Measurements from ENCODE around the gene CACNB3. TPM values are rescaled to one million over a fixed set of nuclear protein-coding genes. Genes with fewer than 3 reads are reported as not detected.

CACNB3 gene
- total and polyA plus RNA-seq, 2 donors = 8.3 to 10.4 TPM

DNA sequence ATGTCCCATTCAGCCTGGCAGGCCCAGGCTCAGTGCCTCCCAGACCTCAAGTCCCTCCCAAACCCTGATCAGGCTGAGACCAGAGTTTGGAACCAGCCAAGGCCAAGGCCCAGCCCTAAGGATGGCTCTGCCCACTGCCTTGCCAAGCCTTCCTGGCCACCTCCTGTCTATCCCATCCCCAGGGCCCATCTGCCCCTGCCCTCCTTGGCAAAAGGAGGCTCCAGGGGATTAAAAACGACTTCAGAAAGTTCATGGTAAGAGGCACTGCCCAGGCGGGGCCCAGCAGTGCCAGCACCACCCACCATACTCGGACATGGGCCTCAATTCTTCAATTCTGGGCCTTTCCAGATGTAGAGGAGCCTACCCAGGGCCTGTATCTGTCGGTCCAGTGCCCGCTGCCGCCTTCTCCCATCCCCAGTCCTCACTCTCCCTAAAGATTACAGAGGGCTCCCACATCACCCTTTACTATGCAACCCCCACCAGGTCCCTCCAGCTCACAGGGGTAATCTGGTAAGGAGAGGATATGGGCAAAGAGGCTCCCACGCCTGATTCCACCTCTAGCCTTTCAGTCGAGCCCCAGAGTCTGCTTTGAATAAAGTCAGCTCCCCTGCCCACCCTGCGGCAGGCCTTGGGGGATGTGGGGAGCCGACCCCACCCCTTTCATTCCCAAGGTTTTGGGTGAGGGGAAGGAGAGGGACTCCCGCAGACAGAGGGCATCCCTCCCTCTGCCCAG is 30.3 kb upstream of the CACNB3 start:
- WGBS = 58% methylated on average over 11 of the region's 11 CpGs
- no peaks in the 10 kb centered on the region for H3K9me3 ChIP-seq (ENCODE audit: control insufficient read depth in 2 of 2, insufficient read depth in 1 of 2, low read length in 1 of 2)
- H3K4me1 ChIP-seq (ENCODE audit: control insufficient read depth in 2 of 2, insufficient read depth in 2 of 2, low read length in 2 of 2) = peaks cover 4% of the 10 kb centered on the region in 2 donors
- peak overlapping the region; percentile 36 to 54 for H3K4me3 ChIP-seq (ENCODE audit: low read length in 2 of 2)
- no peak for DNase-seq (ENCODE audit: low read depth in 6 of 9, low spot score in 9 of 9)
- H3K36me3 ChIP-seq (ENCODE audit: control insufficient read depth in 2 of 2, insufficient read depth in 2 of 2, low read length in 1 of 2) = no peaks in the 10 kb centered on the region
- no peak overlapping the region for H3K27ac ChIP-seq (ENCODE audit: low read depth in 1 of 2, low read length in 1 of 2)
- peaks cover 27 to 39% of the 10 kb centered on the region in 2 donors for H3K27me3 ChIP-seq (ENCODE audit: control insufficient read depth in 2 of 2, insufficient read depth in 1 of 2, low read length in 1 of 2)

- Histone ChIP-seq H3K27ac (ENCODE audit: low read depth in 1 of 2, low read length in 1 of 2) (no peak overlapping the region), H3K4me3 (ENCODE audit: low read length in 2 of 2) (peak overlapping the region; percentile 36 to 54), H3K9me3 (ENCODE audit: control insufficient read depth in 2 of 2, insufficient read depth in 1 of 2, low read length in 1 of 2) (no peaks in the 10 kb centered on the region), H3K4me1 (ENCODE audit: control insufficient read depth in 2 of 2, insufficient read depth in 2 of 2, low read length in 2 of 2) (peaks cover 4% of the 10 kb centered on the region in 2 donors), H3K27me3 (ENCODE audit: control insufficient read depth in 2 of 2, insufficient read depth in 1 of 2, low read length in 1 of 2) (peaks cover 27 to 39% of the 10 kb centered on the region in 2 donors), H3K36me3 (ENCODE audit: control insufficient read depth in 2 of 2, insufficient read depth in 2 of 2, low read length in 1 of 2) (no peaks in the 10 kb centered on the region)
- WGBS = 8% methylated on average over 25 of the region's 25 CpGs
- DNase-seq (ENCODE audit: low read depth in 6 of 9, low spot score in 9 of 9) = no peak
Measured at GRCh38 chr12:48788524-48788853, 29.8 kb upstream of the CACNB3 start.

DNA sequence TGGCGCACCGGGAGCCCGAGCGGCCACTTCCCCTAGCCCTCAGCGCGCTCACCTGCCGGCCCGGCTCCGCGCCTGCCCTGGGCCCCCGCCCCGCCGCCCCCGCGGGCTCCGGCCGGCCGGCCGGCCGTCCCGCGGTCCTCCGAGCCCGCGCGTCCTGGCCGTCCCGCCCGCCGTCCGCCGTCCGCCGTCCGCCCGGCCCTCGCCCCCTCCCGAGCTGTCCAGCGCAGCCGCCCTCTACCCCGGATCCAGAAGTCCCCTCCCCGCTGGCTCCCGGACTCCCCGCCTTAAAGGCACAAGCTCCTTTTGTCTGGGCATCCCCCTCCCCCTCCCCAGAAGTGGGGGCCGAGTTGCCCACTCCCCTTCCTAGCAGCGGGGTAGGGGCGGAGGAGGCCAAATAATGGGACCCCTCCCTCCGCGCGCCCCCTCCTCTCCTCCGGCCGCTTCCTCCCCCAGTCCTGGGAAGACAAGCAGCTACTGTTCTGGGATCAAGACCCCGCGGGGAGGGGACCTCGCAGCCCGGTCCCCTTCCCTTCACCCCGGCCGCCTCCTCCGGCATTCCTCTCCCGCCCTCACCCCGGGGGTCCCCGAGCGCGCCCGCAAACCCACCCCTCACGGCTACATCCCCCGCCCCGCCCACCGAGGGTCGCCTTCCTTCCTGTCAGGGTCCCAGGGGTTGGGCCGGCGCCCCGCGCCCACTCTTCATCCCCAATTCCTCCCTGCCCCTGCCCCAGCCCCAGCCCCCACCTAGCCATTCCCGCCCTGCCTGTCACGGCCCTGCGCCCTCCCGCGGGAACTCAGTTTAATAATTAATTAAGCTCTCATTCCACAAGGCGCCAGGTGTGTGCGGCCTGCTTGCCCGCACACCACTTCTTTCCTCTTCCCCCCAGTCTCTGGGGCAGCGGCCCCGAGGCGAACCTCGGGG is 29.2 kb upstream of the CACNB3 start, which contains the start of gene ADCY6:
Gene ADCY6 (minus strand): TSS at position 236 of the 922 bp plus-strand sequence. CDS start 5,655 bp downstream, outside the sequence.
- Histone ChIP-seq H3K27ac (ENCODE audit: low read depth in 1 of 2, low read length in 1 of 2) (peak within 1 kb of the TSS in 1 of 2 donors; percentile 31), H3K4me3 (ENCODE audit: low read length in 2 of 2) (peak within 1 kb of the TSS; percentile 42 to 54), H3K9me3 (ENCODE audit: control insufficient read depth in 2 of 2, insufficient read depth in 1 of 2, low read length in 1 of 2) (no peaks in the 10 kb centered on the region), H3K27me3 (ENCODE audit: control insufficient read depth in 2 of 2, insufficient read depth in 1 of 2, low read length in 1 of 2) (peaks cover 27 to 39% of the 10 kb centered on the region in 2 donors), H3K4me1 (ENCODE audit: control insufficient read depth in 2 of 2, insufficient read depth in 2 of 2, low read length in 2 of 2) (peaks cover 4% of the 10 kb centered on the region in 2 donors), H3K36me3 (ENCODE audit: control insufficient read depth in 2 of 2, insufficient read depth in 2 of 2, low read length in 1 of 2) (no peaks in the 10 kb centered on the region)
- peak in 1 of 9 donors; percentile 18 for DNase-seq (ENCODE audit: low read depth in 6 of 9, low spot score in 9 of 9)
- WGBS = 1% methylated on average over 86 of the region's 86 CpGs

DNA sequence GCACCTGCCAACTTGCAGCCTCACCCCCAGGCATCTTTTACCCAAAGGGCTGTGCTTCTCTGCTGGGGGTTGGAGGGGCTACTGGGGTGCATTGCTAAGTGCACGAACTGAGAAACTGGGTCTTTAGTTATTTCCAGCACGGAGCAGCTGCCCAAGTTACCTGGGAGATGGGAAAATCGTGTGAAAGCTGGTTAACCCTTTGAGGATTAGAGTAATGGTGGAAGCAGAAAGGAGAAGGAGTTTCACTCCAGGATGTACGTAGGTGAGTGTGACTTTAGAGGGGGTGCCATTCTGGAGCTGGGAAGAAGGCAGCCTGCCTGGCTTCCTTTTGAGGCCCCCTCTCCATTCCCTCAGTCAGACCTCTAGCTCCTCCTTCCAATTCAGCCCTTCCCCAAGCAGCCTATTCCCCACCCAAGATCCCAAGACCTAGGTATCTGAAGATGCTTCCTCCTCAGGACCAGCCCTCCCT is 28.4 kb upstream of the CACNB3 start:
- H3K9me3 ChIP-seq (ENCODE audit: control insufficient read depth in 2 of 2, insufficient read depth in 1 of 2, low read length in 1 of 2) = no peaks in the 10 kb centered on the region
- H3K27ac ChIP-seq (ENCODE audit: low read depth in 1 of 2, low read length in 1 of 2) = no peak overlapping the region
- 33% methylated on average over 4 of the region's 4 CpGs for WGBS
- H3K36me3 ChIP-seq (ENCODE audit: control insufficient read depth in 2 of 2, insufficient read depth in 2 of 2, low read length in 1 of 2) = no peaks in the 10 kb centered on the region
- peak overlapping the region in 1 of 2 donors; percentile 54 for H3K4me3 ChIP-seq (ENCODE audit: low read length in 2 of 2)
- H3K4me1 ChIP-seq (ENCODE audit: control insufficient read depth in 2 of 2, insufficient read depth in 2 of 2, low read length in 2 of 2) = peaks cover 4% of the 10 kb centered on the region in 2 donors
- no peak for DNase-seq (ENCODE audit: low read depth in 6 of 9, low spot score in 9 of 9)
- peaks cover 27 to 39% of the 10 kb centered on the region in 2 donors for H3K27me3 ChIP-seq (ENCODE audit: control insufficient read depth in 2 of 2, insufficient read depth in 1 of 2, low read length in 1 of 2)

DNA sequence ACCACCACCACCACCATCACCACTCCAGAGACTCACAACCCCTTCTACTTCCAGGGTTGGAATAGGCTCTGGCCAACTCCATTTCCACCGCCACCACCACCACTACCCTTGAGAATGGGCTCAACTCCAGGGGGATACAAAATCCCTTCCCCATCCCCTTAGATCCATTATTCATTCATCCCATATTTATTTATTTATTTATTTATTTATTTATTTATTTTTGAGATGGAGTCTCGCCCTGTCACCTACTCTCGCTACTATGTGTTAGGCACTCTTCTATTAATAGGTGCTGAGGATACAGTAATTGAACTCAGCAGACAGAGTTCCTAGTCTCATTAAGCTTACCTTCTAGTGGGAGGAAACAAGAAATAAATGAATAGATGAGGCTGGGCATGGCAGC is 24.6 kb upstream of the CACNB3 start:
- H3K4me3 ChIP-seq (ENCODE audit: low read length in 2 of 2) = no peak overlapping the region
- H3K4me1 ChIP-seq (ENCODE audit: control insufficient read depth in 2 of 2, insufficient read depth in 2 of 2, low read length in 2 of 2) = peaks cover 1 to 6% of the 10 kb centered on the region in 2 donors
- WGBS = 97% methylated on average over 3 of the region's 3 CpGs
- no peaks in the 10 kb centered on the region for H3K36me3 ChIP-seq (ENCODE audit: control insufficient read depth in 2 of 2, insufficient read depth in 2 of 2, low read length in 1 of 2)
- no peaks in the 10 kb centered on the region for H3K9me3 ChIP-seq (ENCODE audit: control insufficient read depth in 2 of 2, insufficient read depth in 1 of 2, low read length in 1 of 2)
- peaks cover 13 to 17% of the 10 kb centered on the region in 2 donors for H3K27me3 ChIP-seq (ENCODE audit: control insufficient read depth in 2 of 2, insufficient read depth in 1 of 2, low read length in 1 of 2)
- no peak overlapping the region for H3K27ac ChIP-seq (ENCODE audit: low read depth in 1 of 2, low read length in 1 of 2)
- no peak for DNase-seq (ENCODE audit: low read depth in 6 of 9, low spot score in 9 of 9)

GRCh38 chr12:48794870-48795269 is 23.4 kb upstream of the CACNB3 start:
- 96% methylated on average over 3 of the region's 3 CpGs for WGBS
- H3K4me3 ChIP-seq (ENCODE audit: low read length in 2 of 2) = no peak overlapping the region
- peaks cover 3 to 7% of the 10 kb centered on the region in 2 donors for H3K27me3 ChIP-seq (ENCODE audit: control insufficient read depth in 2 of 2, insufficient read depth in 1 of 2, low read length in 1 of 2)
- H3K36me3 ChIP-seq (ENCODE audit: control insufficient read depth in 2 of 2, insufficient read depth in 2 of 2, low read length in 1 of 2) = no peaks in the 10 kb centered on the region
- no peaks in the 10 kb centered on the region for H3K9me3 ChIP-seq (ENCODE audit: control insufficient read depth in 2 of 2, insufficient read depth in 1 of 2, low read length in 1 of 2)
- peaks cover 0 to 2% of the 10 kb centered on the region in 2 donors for H3K4me1 ChIP-seq (ENCODE audit: control insufficient read depth in 2 of 2, insufficient read depth in 2 of 2, low read length in 2 of 2)
- no peak for DNase-seq (ENCODE audit: low read depth in 6 of 9, low spot score in 9 of 9)
- H3K27ac ChIP-seq (ENCODE audit: low read depth in 1 of 2, low read length in 1 of 2) = no peak overlapping the region

- 44% methylated on average over 12 of the region's 12 CpGs for WGBS
- Histone ChIP-seq H3K4me1 (ENCODE audit: control insufficient read depth in 2 of 2, insufficient read depth in 2 of 2, low read length in 2 of 2) (peaks cover 0 to 2% of the 10 kb centered on the region in 2 donors), H3K36me3 (ENCODE audit: control insufficient read depth in 2 of 2, insufficient read depth in 2 of 2, low read length in 1 of 2) (no peaks in the 10 kb centered on the region), H3K9me3 (ENCODE audit: control insufficient read depth in 2 of 2, insufficient read depth in 1 of 2, low read length in 1 of 2) (no peaks in the 10 kb centered on the region), H3K27me3 (ENCODE audit: control insufficient read depth in 2 of 2, insufficient read depth in 1 of 2, low read length in 1 of 2) (peaks cover 0 to 10% of the 10 kb centered on the region in 2 donors), H3K4me3 (ENCODE audit: low read length in 2 of 2) (no peak overlapping the region), H3K27ac (ENCODE audit: low read depth in 1 of 2, low read length in 1 of 2) (no peak overlapping the region)
- DNase-seq (ENCODE audit: low read depth in 6 of 9, low spot score in 9 of 9) = peak in 5 of 9 donors; percentile 30 to 64 (median 55)
Measured at GRCh38 chr12:48795550-48796455, 22.5 kb upstream of the CACNB3 start.

GRCh38 chr12:48796976-48797375 is 21.3 kb upstream of the CACNB3 start:
- no peak overlapping the region for H3K4me3 ChIP-seq (ENCODE audit: low read length in 2 of 2)
- H3K9me3 ChIP-seq (ENCODE audit: control insufficient read depth in 2 of 2, insufficient read depth in 1 of 2, low read length in 1 of 2) = no peaks in the 10 kb centered on the region
- DNase-seq (ENCODE audit: low read depth in 6 of 9, low spot score in 9 of 9) = no peak
- 73% methylated on average over 3 of the region's 3 CpGs for WGBS
- no peak overlapping the region for H3K27ac ChIP-seq (ENCODE audit: low read depth in 1 of 2, low read length in 1 of 2)
- H3K36me3 ChIP-seq (ENCODE audit: control insufficient read depth in 2 of 2, insufficient read depth in 2 of 2, low read length in 1 of 2) = no peaks in the 10 kb centered on the region
- peaks cover 0 to 13% of the 10 kb centered on the region in 2 donors for H3K27me3 ChIP-seq (ENCODE audit: control insufficient read depth in 2 of 2, insufficient read depth in 1 of 2, low read length in 1 of 2)
- peaks cover 0 to 2% of the 10 kb centered on the region in 2 donors for H3K4me1 ChIP-seq (ENCODE audit: control insufficient read depth in 2 of 2, insufficient read depth in 2 of 2, low read length in 2 of 2)

Measured in thymus (tissue), 11 donors.